GM19395 (cell line): ENCODE measurements around the gene C20orf173.

Source experiments
- ATAC-seq: cut with Tn5 transposase; IDR thresholded peaks from one replicate; pipeline ENCODE4 v1.9.1; 2021; ENCODE audit warnings: mild to moderate bottlenecking, moderate library complexity; ENCODE audit not compliant: unreplicated experiment

Gene C20orf173

GRCh38 chr20:35508493-35509218, 20.8 kb downstream of the C20orf173 start:
- no peak for ATAC-seq

- no peak for ATAC-seq
These were observed 22.4 kb downstream of the C20orf173 start for GRCh38 chr20:35506872-35507638.

GRCh38 chr20:35506179-35506578, 23.3 kb downstream of the C20orf173 start:
- no peak for ATAC-seq

GRCh38 chr20:35504751-35505150, 24.7 kb downstream of the C20orf173 start:
- ATAC-seq = no peak

- ATAC-seq = no peak
These were observed 25.5 kb downstream of the C20orf173 start for GRCh38 chr20:35503841-35504561.

GRCh38 chr20:35503281-35503680, 26.2 kb downstream of the C20orf173 start:
- ATAC-seq = no peak

GRCh38 chr20:35502352-35502751, 27.1 kb downstream of the C20orf173 start:
- no peak for ATAC-seq

- no peak for ATAC-seq
These were observed 30.2 kb downstream of the C20orf173 start for GRCh38 chr20:35499271-35499670.

GRCh38 chr20:35497780-35498189, 31.7 kb downstream of the C20orf173 start:
- ATAC-seq = no peak

GRCh38 chr20:35497320-35497719, 32.1 kb downstream of the C20orf173 start:
- ATAC-seq = no peak

GRCh38 chr20:35496481-35496880, 33.0 kb downstream of the C20orf173 start:
- no peak for ATAC-seq

- no peak for ATAC-seq
These were observed 37.1 kb downstream of the C20orf173 start for GRCh38 chr20:35492352-35492751.

- no peak for ATAC-seq
These were observed 37.6 kb downstream of the C20orf173 start for GRCh38 chr20:35491823-35492222.

- ATAC-seq = peak; percentile 98
These were observed 38.7 kb downstream of the C20orf173 start for GRCh38 chr20:35490736-35491181.

- no peak for ATAC-seq
These were observed 39.7 kb downstream of the C20orf173 start for GRCh38 chr20:35489717-35490116.

GRCh38 chr20:35487479-35487878, 42.0 kb downstream of the C20orf173 start:
- ATAC-seq = no peak

GRCh38 chr20:35479798-35480197, 49.7 kb downstream of the C20orf173 start:
- ATAC-seq = no peak

- no peak for ATAC-seq
These were observed 50.5 kb downstream of the C20orf173 start for GRCh38 chr20:35478804-35479472.
